NCI-H2171 treated with DMSO at 0.1 percent for 48 hours (cell line): ENCODE results near the gene ARHGEF4.

ENCODE experiments used
- DNase-seq: peaks from one replicate; lab custom pipeline; 2025; lab: John Stamatoyannopoulos, UW

The ARHGEF4 gene

GRCh38 chr2:131093006-131093695 is 256.4 kb downstream of the ARHGEF4 start, which contains the start of gene FAM168B:
FAM168B (minus strand) TSS chr2:131093460; CDS start chr2:131082646, 10,814 bp downstream.
- peak; percentile 83 for DNase-seq

- peak; percentile 82 for DNase-seq
Measured at GRCh38 chr2:131093696-131094462, 257.2 kb downstream of the ARHGEF4 start.

- DNase-seq = no peak
Measured at GRCh38 chr2:131094463-131095281, 258.0 kb downstream of the ARHGEF4 start.
